Kidney epithelial cell (primary cell): ENCODE measurements around the gene CRIP3. TPM values are rescaled to one million over a fixed set of nuclear protein-coding genes. Genes with fewer than 3 reads are reported as not detected.

Experiments used
- DNase-seq: peaks from one replicate; pipeline ENCODE4 v3.0.0-alpha.2; 2010; ENCODE audit warnings: low read depth
- H3K27me3 ChIP-seq: 2 replicates; pipeline ENCODE4 v1.6.0; 2011; ENCODE audit warnings: low read length; ENCODE audit not compliant: control insufficient read depth, insufficient read depth
- H3K36me3 ChIP-seq: 2 replicates; pipeline ENCODE4 v1.5.1; 2011; ENCODE audit warnings: low read length; ENCODE audit not compliant: control insufficient read depth, insufficient read depth
- H3K4me3 ChIP-seq: 2 replicates; pipeline ENCODE4 v1.5.1; 2011; ENCODE audit warnings: low read depth, mild to moderate bottlenecking, control low read depth, low read length
- CTCF ChIP-seq: IDR thresholded peaks from 2 replicates; pipeline ENCODE4 v1.5.1; 2011; ENCODE audit warnings: mild to moderate bottlenecking, moderate library complexity, low read length, control low read depth, inconsistent platforms; ENCODE audit not compliant: insufficient read depth, poor library complexity, severe bottlenecking
- total RNA-seq: library from RNA; depleted of rRNA; stranded (reverse); fragments of >200 nt; gene quantifications from 2 replicates; pipeline ENCODE4 v1.2.3, GENCODE V29; 2015

The CRIP3 gene
- total RNA-seq, 1 donor from 2014 or later = 0.67 TPM

GRCh38 chr6:43287717-43288679, 20.6 kb downstream of the CRIP3 start:
- TF ChIP-seq CTCF = no peak
- no peak for DNase-seq
- peaks cover 39% of the 10 kb centered on the region for H3K27me3 ChIP-seq
- H3K4me3 ChIP-seq = no peak overlapping the region
- H3K36me3 ChIP-seq = no peaks in the 10 kb centered on the region

- H3K36me3 ChIP-seq = no peaks in the 10 kb centered on the region
- TF ChIP-seq CTCF = no peak
- peaks cover 44% of the 10 kb centered on the region for H3K27me3 ChIP-seq
- no peak overlapping the region for H3K4me3 ChIP-seq
- DNase-seq = no peak
Measured at GRCh38 chr6:43286980-43287716, 21.5 kb downstream of the CRIP3 start.

GRCh38 chr6:43286456-43286979, 22.1 kb downstream of the CRIP3 start:
- H3K27me3 ChIP-seq = peaks cover 44% of the 10 kb centered on the region
- TF ChIP-seq CTCF = no peak
- no peak overlapping the region for H3K4me3 ChIP-seq
- no peaks in the 10 kb centered on the region for H3K36me3 ChIP-seq
- no peak for DNase-seq

- DNase-seq = no peak
Measured at GRCh38 chr6:43285832-43286231, 22.8 kb downstream of the CRIP3 start.

More at GRCh38 chr6:43285832-43286231, 22.8 kb downstream of the CRIP3 start:
- TF ChIP-seq CTCF = no peak
- Histone ChIP-seq H3K27me3 (peaks cover 44% of the 10 kb centered on the region), H3K36me3 (no peaks in the 10 kb centered on the region), H3K4me3 (no peak overlapping the region)
